Epithelial cell of esophagus (primary cell): ENCODE measurements around the gene NELFE.
A peak's percentile ranks its signal among the peaks of the same experiment; 100 is the strongest.

Experiments used
- DNase-seq: peaks from one replicate; pipeline ENCODE4 v3.0.0; 2010; ENCODE audit warnings: low read depth
- H3K4me3 ChIP-seq: 2 replicates; pipeline ENCODE4 v1.5.1; 2011; ENCODE audit warnings: mild to moderate bottlenecking, low read length, control low read depth
- CTCF ChIP-seq: IDR thresholded peaks from 2 replicates; pipeline ENCODE4 v1.5.1; 2011; ENCODE audit warnings: low read depth, mild to moderate bottlenecking, low read length, control low read depth, inconsistent platforms; ENCODE audit not compliant: insufficient read depth; ENCODE audit errors: missing control alignments

NELFE gene

DNA sequence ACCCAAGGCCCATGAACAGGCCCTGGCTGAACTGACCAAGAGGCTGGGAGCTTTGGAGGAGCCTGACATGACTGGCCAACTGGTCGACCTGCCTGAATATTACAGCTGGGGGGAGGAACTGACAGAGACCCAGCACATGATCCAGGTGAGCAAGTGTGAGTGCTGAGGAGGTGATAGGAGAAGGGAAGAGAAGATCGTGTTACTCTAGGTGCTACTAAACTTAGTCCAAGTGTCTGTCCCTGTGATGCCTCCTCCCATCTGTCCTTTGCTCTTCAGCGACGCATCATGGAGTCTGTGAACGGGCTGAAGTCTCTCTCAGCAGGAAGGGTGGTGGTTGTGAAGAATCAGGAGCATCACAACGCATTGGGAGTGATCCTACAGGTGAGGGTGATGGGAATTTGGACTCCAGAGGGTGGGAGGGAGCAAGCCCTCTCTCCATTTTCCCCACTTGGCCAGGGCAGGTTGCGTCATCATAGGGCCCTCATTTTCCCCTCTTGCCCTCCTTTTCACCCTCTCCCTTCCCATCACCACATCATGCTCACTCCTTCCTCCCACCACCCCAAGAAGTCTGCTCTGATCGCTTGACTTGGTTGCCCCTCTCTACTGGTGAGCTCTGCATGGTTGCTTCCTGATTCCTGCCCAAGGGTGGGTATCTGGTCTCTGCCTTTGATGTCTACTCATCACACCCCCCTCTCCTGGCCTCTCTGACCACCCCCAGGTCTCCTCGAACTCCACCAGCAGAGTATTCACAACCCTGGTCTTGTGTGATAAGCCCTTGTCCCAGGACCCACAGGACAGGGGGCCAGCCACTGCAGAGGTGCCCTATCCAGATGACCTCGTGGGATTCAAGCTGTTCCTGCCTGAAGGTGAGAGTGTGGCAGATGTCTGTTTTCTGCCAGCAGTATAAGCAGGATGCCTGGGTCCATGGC lies 8.5 kb upstream of the NELFE start:
- H3K4me3 ChIP-seq, result no peak overlapping the region
- no peak for TF ChIP-seq CTCF
- DNase-seq, result no peak

- no peak overlapping the region for H3K4me3 ChIP-seq
- TF ChIP-seq CTCF, result no peak
- DNase-seq, result no peak
These were observed 7.7 kb upstream of the NELFE start for GRCh38 chr6:31966506-31966905.

GRCh38 chr6:31965700-31966099 lies 6.9 kb upstream of the NELFE start:
- H3K4me3 ChIP-seq, result no peak overlapping the region
- DNase-seq, result no peak
- TF ChIP-seq CTCF, result no peak

GRCh38 chr6:31963921-31964320 lies 5.2 kb upstream of the NELFE start:
- no peak for TF ChIP-seq CTCF
- DNase-seq, result no peak
- H3K4me3 ChIP-seq, result no peak overlapping the region

DNA sequence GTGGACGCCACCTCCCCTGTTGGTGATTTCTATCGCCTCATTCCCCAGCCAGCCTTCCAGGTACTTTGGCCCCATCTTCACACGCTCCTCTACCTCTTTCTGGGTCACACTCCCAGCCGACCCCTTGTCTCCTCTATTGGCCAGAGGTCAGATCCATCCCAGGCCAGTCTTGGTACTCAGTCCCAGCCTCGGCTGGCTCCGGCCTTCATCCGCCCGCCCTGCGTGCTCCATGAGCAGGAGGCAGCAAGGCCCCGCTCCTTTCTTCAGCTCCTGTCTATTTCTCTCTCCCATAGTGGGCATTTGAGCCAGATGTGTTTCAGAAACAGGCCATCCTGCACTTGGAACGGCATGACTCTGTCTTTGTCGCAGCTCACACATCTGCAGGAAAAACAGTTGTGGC lies 2.8 kb upstream of the NELFE start:
- no peak for DNase-seq
- TF ChIP-seq CTCF, result no peak
- H3K4me3 ChIP-seq, result no peak overlapping the region

DNA sequence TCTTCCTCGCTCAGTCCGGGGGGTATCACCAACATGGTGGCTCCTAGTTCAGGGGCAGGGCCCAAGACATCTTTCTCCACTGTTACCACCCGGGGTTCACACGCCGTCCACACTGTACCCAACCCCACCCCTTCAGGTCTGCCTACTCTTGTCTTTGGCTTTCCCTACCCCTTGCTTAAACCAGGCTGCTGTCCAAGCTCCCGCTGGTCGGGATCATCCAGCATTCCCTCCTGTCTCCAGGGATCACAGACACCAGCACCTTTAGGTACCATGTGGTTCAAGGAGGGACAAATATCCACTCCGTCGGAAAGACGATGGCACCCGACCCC lies 395 bp downstream of the NELFE start:
- no peak for DNase-seq
- H3K4me3 ChIP-seq, result peak overlapping the region; percentile 100
- no peak for TF ChIP-seq CTCF

DNA sequence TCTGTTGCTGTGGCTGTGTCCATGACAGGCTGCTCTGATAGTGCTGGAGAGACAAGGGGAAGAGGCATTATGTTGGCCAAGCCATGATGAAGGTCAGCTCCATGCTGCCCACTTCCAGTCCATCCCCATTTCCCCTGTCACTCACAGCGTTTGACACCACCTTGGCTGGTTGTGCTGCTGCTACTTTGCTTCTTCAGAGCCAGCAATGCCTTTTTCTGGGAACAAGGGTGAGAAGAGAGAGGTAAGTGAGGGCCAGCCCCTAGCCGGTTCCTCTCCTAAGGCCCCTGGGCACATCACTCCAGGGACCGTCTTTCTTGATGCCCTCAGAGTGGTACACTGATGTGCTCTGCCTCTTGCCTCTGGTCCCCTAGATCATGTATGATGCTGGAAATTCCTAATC lies 2.0 kb downstream of the NELFE start:
- no peak for DNase-seq
- H3K4me3 ChIP-seq, result no peak overlapping the region
- TF ChIP-seq CTCF, result no peak
